GM18511 (cell line): ENCODE data around the gene HES4.

Experiments
- ATAC-seq: cut with Tn5 transposase; IDR thresholded peaks from one replicate; pipeline ENCODE4 v1.9.1; 2021; ENCODE audit warnings: mild to moderate bottlenecking, moderate library complexity; ENCODE audit not compliant: unreplicated experiment

The HES4 gene

DNA sequence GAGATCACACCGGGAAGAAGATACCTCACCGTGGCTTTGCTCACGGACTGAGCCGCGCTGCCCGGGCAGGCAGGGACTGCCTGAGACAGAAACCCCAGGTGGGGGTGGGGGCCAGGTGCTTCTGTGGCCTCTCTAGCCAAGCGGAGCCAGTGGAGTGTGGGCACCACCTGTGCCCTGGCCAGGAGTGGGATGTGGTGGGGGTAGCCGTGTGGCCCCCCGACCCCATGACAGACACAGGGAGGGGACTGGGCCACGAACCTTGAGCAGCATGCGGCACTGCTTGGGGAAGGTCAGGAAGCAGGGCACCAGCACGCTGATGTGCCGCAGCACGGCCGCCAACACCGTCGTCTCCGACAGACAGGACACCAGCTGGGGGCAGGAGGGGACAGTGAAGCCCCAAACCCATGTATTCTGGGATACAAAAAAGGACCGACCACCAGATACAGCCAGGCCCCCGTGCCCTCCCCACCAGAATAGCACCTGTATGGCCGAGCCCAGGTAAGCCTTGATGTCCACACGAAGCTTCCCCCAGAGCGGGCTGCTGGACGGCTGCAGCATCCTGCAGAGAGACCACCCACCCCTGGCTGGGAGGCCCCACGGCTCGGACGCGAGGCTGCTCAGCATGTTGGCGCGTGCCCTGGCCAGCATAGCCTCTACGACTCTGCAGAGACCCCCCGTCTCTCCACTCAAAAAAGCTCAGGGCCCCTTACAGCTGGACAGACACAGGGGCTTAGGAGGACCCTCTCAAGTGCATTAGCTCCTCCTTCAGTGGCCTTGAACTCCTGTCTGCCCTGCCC, 46.2 kb downstream of the HES4 start:
- no peak for ATAC-seq

DNA sequence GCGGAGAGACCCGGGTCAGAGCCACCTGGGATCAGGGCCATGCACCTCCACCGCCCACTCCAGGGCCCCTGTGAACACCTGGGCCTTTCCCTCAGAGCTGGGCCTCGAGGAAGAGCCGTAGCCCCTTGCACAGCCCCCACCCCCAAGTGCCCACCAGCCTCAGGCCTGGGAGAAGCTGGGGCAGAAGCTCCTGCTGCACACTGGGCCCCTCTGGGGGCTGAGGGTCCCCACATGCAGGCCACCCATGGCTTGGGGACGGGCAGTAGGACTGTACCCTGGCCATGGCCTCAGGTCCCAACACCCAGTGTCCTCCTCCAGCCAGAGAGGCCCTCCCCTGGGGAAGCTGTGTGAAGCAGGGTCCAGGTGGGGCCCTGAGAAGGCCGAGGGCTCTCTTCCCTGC, 47.3 kb downstream of the HES4 start:
- no peak for ATAC-seq

DNA sequence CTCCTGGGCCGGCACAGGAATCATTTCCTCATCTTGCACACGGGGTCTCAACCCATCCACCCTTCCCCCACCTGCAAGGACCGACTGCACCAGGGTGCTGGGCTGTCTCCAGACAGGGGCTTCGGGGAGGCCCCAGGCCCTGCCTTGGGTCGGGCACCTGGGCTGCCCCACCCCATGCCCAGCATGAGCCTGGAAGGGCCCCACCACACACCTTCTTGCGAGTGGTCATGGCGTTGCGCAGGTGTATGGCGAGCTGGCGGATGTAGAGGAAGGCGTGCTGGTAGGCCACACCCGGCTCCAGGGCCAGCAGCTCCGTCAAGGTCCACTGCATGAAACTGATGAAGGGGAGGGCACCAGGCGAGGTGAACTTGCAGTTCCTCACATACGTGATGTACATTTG, 47.7 kb downstream of the HES4 start:
- ATAC-seq = no peak

DNA sequence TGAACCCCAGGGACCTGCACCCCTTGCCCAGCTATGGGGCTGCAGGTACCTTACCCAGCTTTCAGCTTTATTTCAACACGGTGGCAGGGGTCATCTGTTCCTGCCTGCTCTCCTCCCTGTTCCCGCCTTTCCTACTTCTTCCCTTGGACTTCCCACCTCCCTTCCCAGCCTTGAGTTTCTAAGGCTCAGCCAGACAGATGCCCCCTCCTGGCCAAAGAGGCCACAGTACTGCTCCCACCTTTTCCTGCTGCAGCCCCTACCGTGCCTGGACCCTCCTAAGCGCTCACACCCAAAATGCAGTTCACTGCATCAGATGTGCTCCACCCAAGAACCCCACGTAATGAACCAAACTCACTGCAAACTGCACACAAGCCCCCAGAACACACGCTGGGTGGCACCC, 48.5 kb downstream of the HES4 start:
- ATAC-seq = no peak

DNA sequence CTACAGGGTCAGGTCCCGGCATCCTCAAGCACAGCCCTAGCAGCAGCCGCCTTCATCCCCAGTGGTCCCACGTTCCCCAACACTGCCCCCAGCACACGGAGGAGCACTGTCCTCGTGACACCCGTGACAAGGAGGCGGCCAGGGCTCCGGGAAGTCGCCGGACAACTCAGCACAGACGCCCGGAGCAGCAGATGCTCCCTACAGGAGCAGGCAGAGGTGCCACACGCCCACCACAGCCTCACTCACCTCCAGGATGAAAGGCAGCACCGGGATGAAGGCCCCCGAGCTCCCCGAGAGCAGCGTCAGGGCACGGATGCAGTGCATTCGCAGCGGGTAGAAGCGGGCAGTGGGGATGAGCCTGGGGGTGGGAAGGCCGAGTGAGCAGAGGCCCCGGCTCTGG, 49.0 kb downstream of the HES4 start:
- ATAC-seq = no peak

DNA sequence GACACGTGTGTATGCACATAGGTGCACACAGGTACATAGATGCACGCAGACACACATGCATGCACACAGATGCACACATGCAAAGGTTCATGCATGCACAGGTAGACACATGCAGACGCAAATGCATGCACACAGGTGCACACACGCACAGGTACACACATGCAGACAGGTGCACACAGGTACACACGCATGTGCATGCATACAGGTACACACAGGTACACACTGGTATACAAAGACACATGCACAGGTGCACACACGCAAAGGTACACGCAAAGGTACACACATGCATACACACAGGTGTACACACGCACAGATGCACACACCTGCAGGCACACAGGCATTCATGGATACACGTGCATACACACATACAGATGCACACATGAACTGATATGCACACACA, 49.6 kb downstream of the HES4 start:
- ATAC-seq = no peak
